Fibroblast of the conjunctiva (primary cell): Measurements from ENCODE around the gene TGFA.

ENCODE experiments used
- DNase-seq: peaks from one replicate; pipeline ENCODE4 v3.0.0-alpha.2; 2010; ENCODE audit warnings: low read depth

Gene TGFA

DNA sequence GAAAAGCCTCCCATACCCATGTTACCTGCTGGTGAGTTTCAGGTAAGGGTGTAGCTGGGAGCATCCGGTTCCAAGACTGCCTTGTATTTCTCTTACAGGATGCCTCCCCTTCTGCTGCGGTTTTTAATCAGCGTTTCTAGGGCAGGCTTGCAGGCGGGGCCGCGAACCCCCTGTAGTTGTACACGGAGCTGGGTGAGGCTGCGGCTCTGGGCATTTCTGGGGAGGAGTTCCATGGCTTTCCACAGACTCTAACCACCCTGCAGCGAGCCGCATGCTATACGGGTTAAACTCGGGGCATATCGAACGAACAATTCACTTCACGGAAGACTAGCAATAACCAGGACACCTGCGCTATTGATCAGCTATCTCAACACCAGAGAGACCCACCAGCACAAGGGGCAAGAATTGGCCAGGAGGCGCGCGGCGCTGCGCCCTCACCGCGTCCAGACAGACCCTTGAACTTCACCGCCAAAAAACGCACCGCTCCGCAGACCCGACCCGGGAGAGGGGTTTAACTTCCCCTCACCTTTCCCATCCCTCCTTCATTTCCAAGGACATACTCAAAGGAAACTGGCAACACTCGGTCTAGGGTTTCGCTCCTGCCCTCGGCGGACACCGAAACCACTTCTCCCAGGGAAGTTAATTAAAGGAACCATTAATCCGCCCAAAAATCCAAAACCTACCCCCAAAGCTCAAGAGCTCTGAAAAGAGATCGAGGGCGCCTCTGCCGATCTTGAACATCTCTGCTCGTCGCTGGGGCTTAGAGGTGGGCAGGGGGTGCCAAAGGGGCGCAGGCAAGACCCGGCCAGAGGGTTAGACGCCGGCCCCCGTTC lies 909 bp downstream of the TGFA start:
- no peak for DNase-seq

DNA sequence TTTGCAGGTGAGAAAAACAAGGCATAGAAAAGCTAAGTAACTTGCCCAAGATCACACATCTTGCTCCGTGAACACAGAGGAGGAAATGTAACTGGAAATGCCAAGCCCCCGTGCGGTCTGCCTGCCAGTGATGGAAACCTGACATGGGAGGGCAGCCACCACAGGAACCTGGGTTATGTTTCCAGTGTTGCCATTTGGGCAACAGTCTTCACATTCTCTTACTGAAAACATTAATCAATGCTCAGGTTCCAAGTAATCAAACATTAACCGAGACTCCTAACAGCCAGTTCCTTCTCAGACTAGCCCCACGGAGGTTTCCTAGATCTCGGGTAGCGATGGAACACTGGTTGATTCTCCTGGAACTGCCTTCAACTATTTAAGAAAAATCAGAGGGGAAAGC lies 2.5 kb downstream of the TGFA start:
- no peak for DNase-seq

DNA sequence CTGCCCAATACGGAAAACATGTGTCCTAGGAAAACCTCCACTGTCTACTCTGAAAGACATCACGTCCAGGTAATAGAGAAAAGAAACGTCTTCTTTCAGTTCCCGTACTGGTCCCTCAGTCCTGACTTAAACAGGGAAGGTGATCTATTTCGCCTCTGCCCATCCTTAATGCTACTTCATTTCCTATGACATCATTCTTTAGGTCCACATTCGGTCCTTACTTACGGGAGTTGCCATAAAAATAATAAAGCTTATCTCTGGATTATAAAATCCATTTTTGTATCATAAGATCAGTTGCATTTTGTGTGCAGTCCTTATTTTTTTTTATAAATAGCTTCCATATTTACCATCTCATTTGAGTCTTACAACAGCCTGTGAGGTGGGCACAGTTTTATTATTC lies 3.7 kb downstream of the TGFA start:
- DNase-seq, result no peak

DNA sequence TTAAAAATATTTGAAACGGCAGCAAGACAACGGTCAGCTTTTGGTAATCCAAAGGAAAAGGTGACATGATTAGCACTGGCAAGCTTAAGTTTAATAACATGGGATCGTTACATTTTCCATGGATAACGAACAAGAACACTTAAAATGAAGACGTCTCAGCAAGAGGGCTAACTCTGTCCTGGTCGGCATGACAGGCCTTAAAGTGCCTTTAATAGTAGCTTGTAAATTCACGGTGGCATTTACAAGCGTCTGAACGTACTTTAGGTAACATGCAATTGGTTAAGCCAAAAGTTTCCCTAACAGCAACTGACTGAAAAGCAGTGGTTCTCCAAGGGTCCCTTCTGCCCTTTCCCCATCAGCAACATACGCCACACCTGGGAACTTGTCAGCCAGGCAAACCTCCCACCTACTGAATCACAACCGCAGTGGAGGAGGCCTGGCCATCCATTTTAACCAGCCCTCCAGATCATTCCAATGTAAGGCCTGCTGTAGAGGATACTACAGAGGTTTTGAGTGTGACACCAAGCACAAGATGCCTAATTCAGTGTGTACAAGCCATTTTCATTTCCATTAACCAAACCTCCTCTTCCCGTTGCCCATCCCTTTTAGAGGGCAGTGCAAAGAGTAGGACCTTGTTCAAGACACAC lies 4.4 kb downstream of the TGFA start:
- no peak for DNase-seq

DNA sequence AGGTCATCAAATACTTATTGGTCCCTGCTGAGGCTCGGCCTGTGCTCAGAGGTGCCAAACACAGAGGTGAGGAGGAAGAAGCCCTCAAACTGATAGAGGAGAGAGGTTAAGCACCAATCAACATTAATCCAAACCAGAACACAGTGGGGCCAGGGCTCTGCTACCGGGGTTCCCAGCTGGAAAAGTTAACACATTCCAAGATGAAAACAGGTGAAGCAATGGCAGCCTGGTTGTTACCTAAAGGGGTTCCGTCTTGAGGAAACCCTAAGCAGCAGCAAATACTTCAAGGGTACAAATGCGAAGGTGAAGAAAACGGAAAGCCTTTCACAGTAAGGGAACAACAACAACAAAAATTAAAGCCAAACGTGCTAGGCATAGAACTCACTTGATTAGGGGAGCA lies 5.4 kb downstream of the TGFA start:
- DNase-seq, result no peak

DNA sequence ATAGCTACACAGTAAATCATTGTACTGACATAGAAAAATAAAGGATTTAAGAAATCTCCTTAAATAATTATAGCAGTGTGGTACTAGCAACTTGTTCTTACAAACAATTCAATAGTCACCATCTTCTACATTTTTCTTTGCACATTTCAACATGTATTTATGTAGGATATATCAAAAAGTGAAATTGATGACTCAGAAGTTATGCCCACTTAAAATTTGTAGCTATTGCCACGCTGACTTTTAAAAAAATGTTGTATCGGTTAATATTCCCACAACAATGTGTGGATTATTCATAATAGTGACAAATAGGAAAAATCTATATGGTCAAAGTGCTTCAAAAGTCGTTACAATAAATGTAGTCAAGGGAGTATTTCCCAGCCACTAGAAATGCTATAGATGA lies 6.7 kb downstream of the TGFA start:
- no peak for DNase-seq

DNA sequence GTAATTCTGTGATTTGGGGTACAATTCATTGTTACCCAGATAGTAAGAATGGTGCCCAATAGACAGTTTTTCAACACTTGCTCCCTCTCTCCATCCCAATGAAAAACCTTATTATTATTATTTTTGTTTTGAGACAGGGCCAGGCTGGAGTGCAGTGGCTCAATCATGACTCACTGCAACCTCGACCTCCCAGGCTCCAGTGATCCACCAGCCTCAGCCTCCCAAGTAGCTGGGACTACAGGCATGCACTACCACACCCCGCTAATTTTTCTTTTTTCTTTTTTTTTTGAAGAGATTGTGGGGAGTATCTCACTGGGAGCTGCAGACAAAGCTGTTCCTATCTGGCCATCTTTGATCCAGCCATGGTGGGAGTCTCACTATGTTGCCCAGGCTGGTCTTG lies 7.2 kb downstream of the TGFA start:
- DNase-seq, result no peak

DNA sequence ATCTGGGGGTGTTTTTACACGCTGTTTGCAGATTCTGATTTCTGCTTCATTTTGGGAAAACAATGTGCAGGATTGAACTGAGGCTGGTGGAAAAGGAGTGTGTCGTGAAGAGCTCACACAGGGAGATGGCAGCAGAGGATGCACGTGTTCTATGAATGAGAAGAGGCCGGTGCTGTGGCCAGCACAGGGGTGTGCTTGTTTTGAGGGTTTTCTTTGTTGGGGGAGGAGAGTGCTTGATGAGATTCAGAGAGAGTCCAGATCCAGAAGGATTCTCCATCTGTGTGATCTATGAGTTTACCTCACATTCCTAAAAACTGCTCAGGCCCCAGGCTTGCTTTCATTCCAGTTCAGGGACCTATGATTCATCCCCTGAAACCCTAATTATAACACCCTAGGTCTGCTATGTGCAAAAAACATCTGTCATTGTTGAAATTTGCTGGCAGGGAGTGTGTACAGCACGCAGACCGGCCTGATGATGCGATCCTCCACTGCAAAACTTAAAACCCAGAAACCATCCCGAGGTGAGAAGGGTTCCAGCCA lies 12.1 kb downstream of the TGFA start:
- no peak for DNase-seq

DNA sequence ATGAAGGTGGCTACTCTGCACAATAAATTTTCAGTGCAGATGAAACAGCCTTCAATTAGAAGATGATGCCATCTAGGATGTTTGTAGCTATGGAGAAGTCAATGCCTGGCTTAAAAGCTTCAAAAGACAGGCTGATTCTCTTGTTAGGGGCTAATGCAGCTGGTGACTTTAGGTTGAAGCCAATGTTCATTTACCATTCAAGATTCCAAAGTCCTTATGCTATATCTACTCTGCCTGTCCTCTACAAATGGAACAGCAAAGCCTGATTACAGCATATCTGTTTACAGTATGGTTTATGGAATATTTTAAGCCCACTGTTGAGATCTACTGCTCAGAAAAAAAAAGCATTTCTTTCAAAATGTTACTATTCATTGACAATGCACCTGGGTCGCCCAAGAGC lies 15.8 kb downstream of the TGFA start:
- DNase-seq, result no peak

DNA sequence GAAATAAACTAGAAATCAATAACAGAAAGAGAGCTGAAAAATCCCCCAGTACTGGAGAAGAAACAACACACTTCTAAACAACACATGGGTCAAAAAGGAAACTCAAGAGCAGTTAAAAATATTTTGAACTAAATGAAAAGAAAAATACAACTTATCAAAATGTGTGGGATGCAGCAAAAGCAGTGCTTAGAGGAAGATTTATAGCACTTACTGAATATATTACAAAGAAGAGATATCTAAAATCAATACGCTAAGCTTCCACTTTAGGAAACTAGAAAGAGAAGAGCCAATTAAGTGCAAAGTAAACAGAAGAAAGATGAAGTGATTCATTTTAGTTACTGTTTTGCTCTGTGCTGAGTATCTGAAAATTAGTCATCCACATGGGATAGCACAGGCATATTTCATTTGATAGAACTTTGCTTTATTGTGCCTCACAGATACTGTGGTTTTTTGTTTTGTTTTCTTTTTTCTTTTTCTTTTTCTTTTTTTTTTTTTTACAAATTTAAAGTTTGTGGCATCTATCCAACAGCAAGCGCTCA lies 17.0 kb downstream of the TGFA start:
- no peak for DNase-seq

DNA sequence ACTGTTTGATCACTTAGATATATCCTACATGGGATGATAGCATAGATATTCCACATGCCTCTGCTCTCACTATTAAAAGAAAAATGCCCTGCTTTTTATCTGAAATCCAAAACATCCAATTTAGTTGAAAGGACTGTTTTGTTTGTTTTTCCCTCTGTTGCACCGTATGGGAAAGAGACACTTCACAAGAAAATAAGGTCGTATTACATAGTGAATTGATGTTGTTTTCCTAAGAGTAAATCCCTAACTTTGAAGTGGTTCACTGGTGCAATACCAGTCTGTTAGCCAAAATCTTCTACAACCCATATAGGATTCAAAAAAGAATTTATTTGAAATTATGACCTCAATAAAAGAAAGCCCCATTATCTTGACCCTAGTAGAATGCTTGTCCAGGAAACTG lies 18.1 kb downstream of the TGFA start:
- no peak for DNase-seq

DNA sequence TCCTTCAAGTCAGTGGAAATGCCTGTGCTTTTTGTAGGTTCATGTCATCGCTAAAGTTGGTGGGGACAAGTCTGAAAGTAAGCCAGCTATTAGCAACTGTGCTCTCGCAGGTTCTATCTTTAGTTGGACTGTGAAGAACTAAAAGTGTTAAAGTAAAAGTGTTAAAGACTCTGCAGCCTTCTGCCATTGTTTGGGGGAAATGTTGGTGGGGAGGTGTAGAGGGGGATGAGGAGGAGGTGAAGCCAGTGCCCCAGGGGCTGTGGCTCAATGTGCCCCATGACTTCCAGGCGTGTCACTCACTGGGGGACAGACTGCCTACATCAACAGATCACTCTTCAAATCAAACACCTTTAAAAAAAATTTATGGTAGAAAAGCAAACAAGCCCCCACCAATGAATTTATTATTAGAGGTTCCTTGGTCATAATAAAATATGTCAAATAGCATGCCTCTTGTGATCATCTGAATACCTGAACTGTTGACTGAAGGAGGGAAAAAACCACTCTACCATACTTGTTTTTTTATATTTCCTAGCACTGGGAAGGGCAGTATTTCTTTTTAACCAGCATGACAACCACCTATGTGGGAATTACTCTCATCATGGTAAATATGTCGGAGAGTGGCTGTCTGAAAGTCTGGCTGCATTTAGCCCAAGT lies 19.3 kb downstream of the TGFA start:
- no peak for DNase-seq

DNA sequence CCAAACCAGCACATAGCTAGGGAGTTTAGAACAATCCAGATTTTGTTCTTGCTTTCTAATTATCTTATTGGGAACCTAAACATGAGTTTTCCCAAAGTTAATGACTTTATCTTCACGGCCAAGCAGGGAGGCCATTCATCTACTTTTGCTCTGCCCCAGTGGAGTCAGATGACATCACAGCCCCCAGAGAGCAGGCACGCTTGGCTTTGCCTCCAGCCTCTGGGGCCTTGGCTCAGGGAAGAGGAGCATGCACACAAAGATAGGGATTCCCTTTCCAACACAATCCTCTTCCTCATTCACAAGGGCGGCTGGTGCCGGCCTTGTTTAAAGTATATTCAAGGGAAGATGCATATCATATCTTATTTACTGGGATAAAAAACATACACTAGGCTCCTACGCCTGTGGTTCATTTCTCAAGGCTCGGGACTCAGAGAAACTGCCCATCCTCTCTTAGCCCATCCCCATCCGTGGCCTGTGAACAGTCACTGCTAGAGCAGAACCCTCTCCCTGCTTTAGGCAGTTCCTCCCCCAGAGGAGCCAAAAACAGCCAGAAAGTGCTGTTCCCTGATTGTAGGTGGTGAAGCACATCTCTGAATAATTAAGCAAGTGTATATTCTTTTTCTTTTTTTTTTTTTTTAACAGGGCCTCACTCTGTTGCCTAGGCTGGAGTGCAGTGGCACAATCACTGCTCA lies 21.2 kb downstream of the TGFA start:
- no peak for DNase-seq

DNA sequence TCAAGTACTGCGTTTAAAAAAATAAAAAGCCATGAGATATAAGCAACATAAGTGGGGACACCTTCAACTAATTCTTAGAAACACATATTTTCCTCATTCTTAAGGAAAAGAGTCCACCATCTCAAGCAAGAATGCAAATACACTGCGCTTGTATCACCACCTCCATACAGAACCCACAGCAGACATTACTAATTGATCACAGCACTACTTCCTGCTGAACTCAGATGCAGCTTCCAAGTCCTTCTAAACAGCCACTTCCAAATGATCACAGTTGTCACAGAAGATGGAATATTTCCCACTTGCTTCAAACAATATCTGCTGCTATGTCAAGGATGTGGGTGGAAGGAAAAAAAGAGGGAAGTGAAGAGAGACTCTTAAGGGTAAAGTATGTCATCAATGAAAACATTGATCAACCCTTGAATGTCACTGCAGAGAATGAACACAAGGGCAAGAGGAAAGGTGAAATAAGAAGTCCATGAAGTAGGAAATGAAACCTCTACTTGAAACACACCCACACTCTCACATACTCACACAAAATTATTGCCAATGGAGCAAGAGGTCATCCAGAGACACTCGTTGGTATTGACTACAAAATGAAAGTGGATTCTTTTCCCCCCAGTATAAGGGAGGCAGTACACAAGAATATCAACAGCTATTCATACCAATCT lies 22.1 kb downstream of the TGFA start:
- no peak for DNase-seq

DNA sequence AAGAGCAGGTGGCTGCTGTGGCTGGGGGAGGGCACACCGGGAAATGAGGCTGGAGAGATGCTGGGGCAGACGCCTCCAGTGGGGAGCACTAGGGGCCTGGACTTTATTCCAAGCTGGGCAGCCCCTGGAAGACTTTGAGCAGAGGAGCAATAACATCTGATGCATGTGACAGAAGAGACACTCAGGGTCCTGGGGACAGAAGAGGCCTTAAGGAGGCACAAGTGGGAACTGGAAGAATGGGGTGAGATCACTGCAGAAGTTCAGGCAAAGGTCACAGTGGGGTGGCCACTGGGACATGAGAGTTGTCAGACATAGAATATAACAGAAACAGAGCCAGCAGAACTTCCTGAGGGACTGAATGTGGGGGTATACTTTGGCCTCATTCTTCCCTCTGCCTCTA lies 24.0 kb downstream of the TGFA start:
- no peak for DNase-seq

DNA sequence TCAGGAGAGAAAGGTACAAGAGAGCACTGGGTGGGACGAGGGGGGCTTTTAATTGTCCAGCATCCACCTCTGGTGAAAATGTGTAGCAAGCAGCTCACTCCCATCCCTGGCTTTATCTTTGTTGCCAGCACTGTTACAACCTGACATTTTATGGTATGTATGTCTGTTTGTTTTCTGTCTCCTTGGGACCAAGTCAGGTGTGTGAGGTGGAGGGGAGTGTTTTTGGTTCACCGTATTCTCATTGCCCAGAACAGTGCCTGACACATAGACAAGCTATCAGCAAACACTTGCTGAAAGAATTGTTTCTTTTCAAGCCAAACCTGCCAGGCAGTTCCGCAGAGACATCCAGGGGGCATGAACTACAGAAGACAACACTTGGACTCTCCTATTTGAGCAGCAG lies 24.7 kb downstream of the TGFA start:
- DNase-seq, result no peak

DNA sequence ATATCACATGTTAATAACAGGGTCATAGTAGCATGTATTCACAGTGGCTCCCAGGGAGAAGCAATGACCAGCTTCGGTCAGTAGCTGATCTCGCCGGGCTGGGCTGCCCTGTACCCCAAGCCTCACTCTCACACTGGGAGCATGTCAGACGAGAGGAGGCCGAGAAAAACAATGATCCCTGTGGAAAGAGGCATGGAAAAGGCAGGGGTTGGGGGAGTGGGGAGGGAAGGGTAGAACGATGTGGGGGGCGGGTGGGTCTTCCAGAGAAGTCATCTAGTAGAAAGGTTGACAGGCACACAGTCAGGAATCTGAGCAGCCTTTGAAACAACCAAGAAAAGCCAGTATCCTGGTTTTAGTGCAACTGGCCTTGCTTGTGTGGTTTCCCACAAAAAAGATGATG lies 25.4 kb downstream of the TGFA start:
- no peak for DNase-seq

DNA sequence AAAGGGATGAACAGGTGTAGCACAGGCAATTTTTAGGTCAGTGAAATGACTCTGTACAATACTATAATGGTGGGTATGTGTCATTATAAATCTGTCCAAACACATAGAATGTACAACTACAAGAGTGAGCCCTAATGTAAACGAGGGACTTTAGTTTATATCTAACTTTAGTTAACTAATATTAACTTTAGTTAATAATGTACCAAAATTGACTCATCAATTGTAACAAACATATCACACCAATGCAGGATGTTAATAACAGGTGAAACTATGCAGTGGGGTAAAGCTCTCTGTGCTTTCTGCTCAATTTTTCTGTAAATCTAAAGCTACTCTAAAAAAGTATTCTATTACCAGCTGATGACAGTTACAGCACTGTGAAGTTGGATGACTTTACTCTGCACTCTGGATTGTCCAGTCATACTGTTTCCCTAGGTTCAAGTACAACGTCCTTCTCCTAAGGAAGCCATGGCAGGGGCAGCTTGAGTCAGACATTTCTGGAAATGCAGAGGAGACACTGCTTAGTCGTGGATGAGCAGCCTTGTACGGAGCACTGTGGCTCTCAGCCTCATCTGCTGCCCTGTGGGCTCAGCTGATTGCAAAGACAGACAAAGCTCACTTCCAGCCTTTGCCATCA lies 26.1 kb downstream of the TGFA start:
- no peak for DNase-seq

DNA sequence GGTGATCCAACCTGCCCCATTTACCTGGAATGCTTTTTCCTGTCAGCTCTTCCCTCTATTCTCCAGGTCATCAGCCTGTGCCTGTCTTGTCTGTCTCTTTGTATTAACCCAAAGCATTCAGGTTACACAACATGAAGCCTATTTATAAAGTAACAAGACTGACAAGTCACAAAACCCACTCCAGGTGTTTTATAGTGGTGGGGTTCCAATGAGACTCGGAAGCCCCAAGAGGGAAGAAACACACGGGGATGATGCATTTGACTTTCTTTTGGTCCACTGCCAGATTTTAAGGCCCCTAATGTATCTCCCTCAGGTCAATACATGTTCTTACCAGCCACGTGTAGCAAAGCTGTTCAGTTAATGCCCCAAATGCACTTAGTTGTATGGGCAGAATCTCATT lies 27.5 kb downstream of the TGFA start:
- no peak for DNase-seq

DNA sequence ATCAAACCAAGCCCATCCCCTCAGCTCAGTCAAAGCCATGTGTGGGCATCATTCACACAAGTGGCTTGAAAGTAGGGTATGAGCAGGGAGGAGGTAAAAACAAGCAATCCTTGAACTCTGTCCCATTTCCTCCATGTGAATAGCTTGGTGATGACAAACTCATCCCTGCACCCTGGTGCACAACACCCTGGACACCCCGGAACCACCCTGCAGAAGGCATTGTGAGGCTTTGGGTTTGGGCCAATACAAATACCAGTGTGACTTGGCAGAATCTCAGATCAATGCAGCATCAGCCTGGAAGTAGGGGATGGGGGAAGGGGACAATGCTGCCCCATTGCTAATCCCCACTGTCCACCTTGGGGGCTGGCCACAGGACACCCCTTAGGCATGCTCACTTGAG lies 28.6 kb downstream of the TGFA start:
- no peak for DNase-seq
